NB4 (cell line): ENCODE data around the gene GNA15.

Experiments used
- CTCF ChIP-seq: IDR thresholded peaks from one replicate; pipeline ENCODE4 v1.5.1; 2012; ENCODE audit warnings: low read depth, low read length
- MAX ChIP-seq: IDR thresholded peaks from 2 replicates; pipeline ENCODE4 v1.6.1; 2011; ENCODE audit warnings: low read depth, low read length
- MYC ChIP-seq: IDR thresholded peaks from 2 replicates; pipeline ENCODE4 v1.6.1; 2011; ENCODE audit warnings: low read depth, low read length
- POLR2A ChIP-seq: IDR thresholded peaks from 2 replicates; pipeline ENCODE4 v1.6.1; 2011; ENCODE audit warnings: mild to moderate bottlenecking; ENCODE audit not compliant: insufficient read length; ENCODE audit errors: extremely low read depth

GRCh38 chr19:3098515-3099346, 37.1 kb upstream of the GNA15 start:
- TF ChIP-seq CTCF = no peak
- TF ChIP-seq POLR2A = no peak
- no peak for TF ChIP-seq MAX
- no peak for TF ChIP-seq MYC
